Body of pancreas (tissue), 4 donors: ENCODE measurements around the gene AGPAT4.

Experiments
- CTCF ChIP-seq, 7 experiments: fragments of 450-650 bp in 4 of 7; fragments of 200-600 bp in 3 of 7; sonication (generic) in 3 of 7; IDR thresholded peaks; one replicate each; pipeline ENCODE4 v1.5.1; 2016 to 2019; ENCODE audit warnings: antibody characterized with exemption in 7 of 7
- POLR2A ChIP-seq, 3 donors: fragments of 450-650 bp; IDR thresholded peaks; one replicate each; pipeline ENCODE4 v1.6.1; 2016; ENCODE audit warnings: antibody characterized with exemption in 3 of 3, mild to moderate bottlenecking in 2 of 3

- TF ChIP-seq CTCF (IDR thresholded peaks at IDR 0.05) (no peak), POLR2A (IDR thresholded peaks at IDR 0.05) (no peak)
Measured at GRCh38 chr6:161188547-161189465, 85.1 kb downstream of the AGPAT4 start.
